T-cell (primary cell): Measurements from ENCODE around the gene HECTD3. TPM values are rescaled to one million over a fixed set of nuclear protein-coding genes. Genes with fewer than 3 reads are reported as not detected.
"Not testable (repeated sequence)": the region's sequence is repeated elsewhere in the genome, so short reads cannot be mapped to it uniquely, and the experiment has no call there.

Source experiments
- ATAC-seq, 4 experiments: fragments of 200-7000 bp in 3 of 4; fragments of 150-1000 bp in 1 of 4; cut with Tn5 transposase; replicated peaks in 1 of 4; 1 replicate in 3 of 4; 2 replicates in 1 of 4; pipeline ENCODE4 v1.10.0; 2021; ENCODE audit warnings: moderate library complexity in 3 of 4, mild to moderate bottlenecking in 2 of 4, moderate number of reproducible peaks in 1 of 4
- CTCF ChIA-PET, 2 donors: fragments of 300-600 bp; sonication (Branson Sonifier 250); formaldehyde crosslinking; loops; one replicate each; lab custom pipeline; 2022; ENCODE audit warnings: antibody characterized with exemption in 2 of 2; lab: Charles Lee
- POLR2A ChIA-PET, 2 donors: fragments of 300-600 bp; sonication (Branson Sonifier 250); formaldehyde crosslinking; loops; one replicate each; lab custom pipeline; 2022; ENCODE audit warnings: antibody characterized with exemption in 2 of 2; lab: Charles Lee
- DNase-seq, 35 experiments: peaks; one replicate each; pipeline versions ENCODE4 v3.0.0 to v3.0.0-alpha.2; 2013 to 2023
- H3K27ac ChIP-seq: one replicate; pipeline ENCODE4 v1.5.1; 2013; ENCODE audit warnings: low read length
- H3K27me3 ChIP-seq, 2 experiments: replicated peaks in 1 of 2; 1 replicate in 1 of 2; 2 replicates in 1 of 2; pipeline versions ENCODE4 v1.6.1 to v1.7.0; 2013; ENCODE audit warnings: low read length in 1 of 2, mixed read lengths in 1 of 2; ENCODE audit not compliant: control insufficient read depth in 2 of 2, insufficient read depth in 2 of 2; ENCODE audit errors: extremely low read depth in 1 of 2
- H3K36me3 ChIP-seq, 2 donors: 1 replicate in 1 of 2; 2 replicates in 1 of 2; pipeline versions ENCODE4 v1.6.1 to v1.7.0; 2013; ENCODE audit warnings: low read length in 1 of 2; ENCODE audit not compliant: control insufficient read depth in 2 of 2, insufficient read depth in 1 of 2; ENCODE audit errors: extremely low read depth in 1 of 2
- H3K4me1 ChIP-seq, 2 experiments: 1 replicate in 1 of 2; 2 replicates in 1 of 2; pipeline versions ENCODE4 v1.6.1 to v1.7.0; 2013; ENCODE audit warnings: low read length in 2 of 2, mixed read lengths in 1 of 2; ENCODE audit not compliant: insufficient read depth in 2 of 2, control insufficient read depth in 1 of 2; ENCODE audit errors: extremely low read depth in 1 of 2
- H3K4me3 ChIP-seq, 2 donors: 1 replicate in 1 of 2; 2 replicates in 1 of 2; pipeline versions ENCODE4 v1.5.1 to v1.7.0; 2013; ENCODE audit warnings: mild to moderate bottlenecking in 2 of 2, low read length in 1 of 2, moderate library complexity in 1 of 2; ENCODE audit not compliant: control insufficient read depth in 1 of 2; ENCODE audit errors: extremely low read depth in 1 of 2
- H3K9me3 ChIP-seq: 2 replicates; pipeline ENCODE4 v1.7.0; 2013
- H3K27ac Mint-ChIP-seq, 2 donors: one replicate each; pipeline ENCODE4 v1.8.0; 2020 to 2021; ENCODE audit warnings: mild to moderate bottlenecking in 2 of 2, mixed read lengths in 2 of 2
- H3K27me3 Mint-ChIP-seq, 2 donors: one replicate each; pipeline ENCODE4 v1.8.0; 2021 to 2022; ENCODE audit warnings: mixed read lengths in 2 of 2
- H3K36me3 Mint-ChIP-seq: one replicate; pipeline ENCODE4 v1.8.0; 2021; ENCODE audit warnings: mixed read lengths
- H3K4me1 Mint-ChIP-seq, 3 donors: one replicate each; pipeline ENCODE4 v1.8.0; 2020 to 2022; ENCODE audit warnings: mixed read lengths in 3 of 3, mild to moderate bottlenecking in 1 of 3
- H3K4me3 Mint-ChIP-seq, 3 donors: one replicate each; pipeline ENCODE4 v1.8.0; 2020 to 2022; ENCODE audit warnings: mild to moderate bottlenecking in 3 of 3, mixed read lengths in 3 of 3, moderate library complexity in 3 of 3
- H3K9me3 Mint-ChIP-seq, 3 donors: one replicate each; pipeline ENCODE4 v1.8.0; 2020 to 2022; ENCODE audit warnings: mixed read lengths in 3 of 3
- WGBS: methylation state at CpG from one replicate; pipeline ENCODE4 v1.1.5; 2013; ENCODE audit warnings: missing lambda C conversion rate; ENCODE audit not compliant: insufficient coverage; 5-methylcytosine and 5-hydroxymethylcytosine counted together
- total RNA-seq, 35 experiments: library from RNA in 6 of 35; stranded (reverse) in 6 of 35; fragments of 120-200 nt in 1 of 35; gene quantifications; one replicate each; pipeline versions ENCODE4 v1.2.1 to v1.2.4 and lab custom pipeline; 2013 to 2026

Gene HECTD3
- total RNA-seq, 5 donors from 2014 or later (not counting 1 experiment from before 2014, with no cell fraction given), result 41.5 to 59.8 (median 55.4) TPM

GRCh38 chr1:44985747-44986359 is 25.3 kb downstream of the HECTD3 start:
- Mint-ChIP-seq H3K9me3 (no peaks in the 10 kb centered on the region), H3K4me3 (peak overlapping the region; percentile 95 to 99 (median 99)), H3K4me1 (peaks cover 22 to 28% (median 27%) of the 10 kb centered on the region in 3 donors), H3K27ac (peak overlapping the region; percentile 92 to 93), H3K27me3 (no peaks in the 10 kb centered on the region), H3K36me3 (peaks cover 4% of the 10 kb centered on the region)
- ChIA-PET POLR2A (interaction anchor here (0.6 to 1.4 kb wide), 5 partner anchors 25 to 697 kb away, joined by 3 to 12 read pairs (median 4); partner anchors contain the start of genes HECTD3 (in 1 of the 2) and UROD (in 1 of the 2)), CTCF (interaction anchor here (0.7 to 2.8 kb wide), 12 partner anchors 9 to 514 kb away, joined by 3 to 18 read pairs (median 3); partner anchors contain the start of genes CCDC163 (in 1 of the 2), HECTD3 (in 1 of the 2), MMACHC (in 1 of the 2) and MUTYH (in 1 of the 2))
- Histone ChIP-seq H3K27me3 (no peaks in the 10 kb centered on the region), H3K36me3 (peaks cover 0 to 5% of the 10 kb centered on the region in 2 donors), H3K9me3 (no peaks in the 10 kb centered on the region), H3K4me3 (peak overlapping the region; percentile 68 to 96), H3K4me1 (peaks cover 9 to 19% of the 10 kb centered on the region in 2 experiments), H3K27ac (no peak overlapping the region)
- DNase-seq (no peak), ATAC-seq (peak in 1 of 4 experiments; percentile 1)
- WGBS, result 13% methylated on average over 10 of the region's 19 CpGs

GRCh38 chr1:44977372-44977771 is 33.8 kb downstream of the HECTD3 start:
- H3K27me3 ChIP-seq, ATAC-seq, H3K4me3 Mint-ChIP-seq, H3K27ac Mint-ChIP-seq, POLR2A ChIA-PET, H3K9me3 Mint-ChIP-seq, DNase-seq, H3K27ac ChIP-seq, H3K4me3 ChIP-seq, H3K4me1 ChIP-seq, H3K9me3 ChIP-seq, H3K27me3 Mint-ChIP-seq: not testable (repeated sequence)
- H3K36me3 Mint-ChIP-seq, result peaks cover 42% of the 10 kb centered on the region
- WGBS, result 93% methylated on average over 4 of the region's 4 CpGs
- CTCF ChIA-PET, result interaction anchor here in 1 of 2 donors (0.8 to 1.6 kb wide), 2 partner anchors 9 to 349 kb away, joined by 3 read pairs; partner anchors contain the start of gene EIF2B3
- H3K36me3 ChIP-seq, result peaks cover 10 to 61% of the 10 kb centered on the region in 2 donors
- H3K4me1 Mint-ChIP-seq, result peaks cover 7 to 11% (median 9%) of the 10 kb centered on the region in 3 donors

GRCh38 chr1:44976252-44976651 is 34.9 kb downstream of the HECTD3 start:
- Mint-ChIP-seq H3K27ac (no peak overlapping the region), H3K9me3 (peaks cover 0 to 3% (median 0%) of the 10 kb centered on the region in 3 donors), H3K4me3 (no peak overlapping the region), H3K4me1 (peaks cover 5 to 11% (median 7%) of the 10 kb centered on the region in 3 donors), H3K36me3 (peaks cover 42% of the 10 kb centered on the region), H3K27me3 (no peaks in the 10 kb centered on the region)
- Histone ChIP-seq H3K4me3 (no peak overlapping the region), H3K36me3 (peaks cover 10 to 60% of the 10 kb centered on the region in 2 donors), H3K27me3 (no peaks in the 10 kb centered on the region), H3K27ac (no peak overlapping the region), H3K4me1 (no peaks in the 10 kb centered on the region), H3K9me3 (no peaks in the 10 kb centered on the region)
- ATAC-seq (no peak), DNase-seq (no peak)
- CTCF ChIA-PET, result no interaction called here
- POLR2A ChIA-PET, result no interaction called here
- WGBS, result no CpG with 5 or more reads among the region's 2 CpGs

- H3K4me3 ChIP-seq, result no peak overlapping the region
- WGBS, result no CpG with 5 or more reads among the region's 1 CpG
- ChIA-PET CTCF (no interaction called here), POLR2A (no interaction called here)
- H3K4me1 Mint-ChIP-seq, result peaks cover 2 to 15% (median 8%) of the 10 kb centered on the region in 3 donors
- peaks cover 10 to 36% of the 10 kb centered on the region in 2 donors for H3K36me3 ChIP-seq
- H3K4me3 Mint-ChIP-seq, result no peak overlapping the region
- H3K27ac ChIP-seq, result no peak overlapping the region
- H3K9me3 Mint-ChIP-seq, result peaks cover 0 to 3% (median 0%) of the 10 kb centered on the region in 3 donors
- H3K9me3 ChIP-seq, result no peaks in the 10 kb centered on the region
- no peaks in the 10 kb centered on the region for H3K27me3 ChIP-seq
- peaks cover 45% of the 10 kb centered on the region for H3K36me3 Mint-ChIP-seq
- DNase-seq, result no peak
- H3K27me3 Mint-ChIP-seq, result no peaks in the 10 kb centered on the region
- no peak for ATAC-seq
- no peak overlapping the region for H3K27ac Mint-ChIP-seq
- no peaks in the 10 kb centered on the region for H3K4me1 ChIP-seq
These were observed 37.5 kb downstream of the HECTD3 start for GRCh38 chr1:44973645-44974044.

GRCh38 chr1:44970317-44970716 is 40.8 kb downstream of the HECTD3 start:
- H3K9me3 Mint-ChIP-seq, result no peaks in the 10 kb centered on the region
- no peak overlapping the region for H3K4me3 ChIP-seq
- H3K4me1 ChIP-seq, result no peaks in the 10 kb centered on the region
- no peak for DNase-seq
- H3K27me3 Mint-ChIP-seq, result no peaks in the 10 kb centered on the region
- peaks cover 16% of the 10 kb centered on the region for H3K36me3 Mint-ChIP-seq
- H3K27ac Mint-ChIP-seq, result no peak overlapping the region
- POLR2A ChIA-PET, result no interaction called here
- no peak overlapping the region for H3K27ac ChIP-seq
- peaks cover 2 to 15% (median 8%) of the 10 kb centered on the region in 3 donors for H3K4me1 Mint-ChIP-seq
- WGBS, result no CpG with 5 or more reads among the region's 4 CpGs
- H3K27me3 ChIP-seq, result no peaks in the 10 kb centered on the region
- H3K4me3 Mint-ChIP-seq, result no peak overlapping the region
- H3K36me3 ChIP-seq, result peaks cover 6 to 16% of the 10 kb centered on the region in 2 donors
- CTCF ChIA-PET, result no interaction called here
- ATAC-seq, result no peak
- no peaks in the 10 kb centered on the region for H3K9me3 ChIP-seq

- Histone ChIP-seq H3K27me3 (no peaks in the 10 kb centered on the region), H3K4me3 (no peak overlapping the region), H3K27ac (no peak overlapping the region), H3K9me3 (no peaks in the 10 kb centered on the region), H3K4me1 (no peaks in the 10 kb centered on the region), H3K36me3 (peaks cover 0 to 6% of the 10 kb centered on the region in 2 donors)
- H3K9me3 Mint-ChIP-seq, result no peaks in the 10 kb centered on the region
- no peak for ATAC-seq
- H3K4me1 Mint-ChIP-seq, result peaks cover 0 to 5% (median 3%) of the 10 kb centered on the region in 3 donors
- H3K36me3 Mint-ChIP-seq, result peaks cover 22% of the 10 kb centered on the region
- H3K27me3 Mint-ChIP-seq, result no peaks in the 10 kb centered on the region
- H3K27ac Mint-ChIP-seq, result no peak overlapping the region
- H3K4me3 Mint-ChIP-seq, result no peak overlapping the region
- ChIA-PET CTCF (interaction anchor here in 1 of 2 donors (0.5 kb wide), 1 partner anchor 916 kb away, joined by 3 read pairs; no protein-coding TSS in a partner anchor), POLR2A (no interaction called here)
- DNase-seq, result no peak
- no CpG with 5 or more reads among the region's 1 CpG for WGBS
These were observed 46.7 kb downstream of the HECTD3 start for GRCh38 chr1:44964396-44964795.
